CD14-positive monocyte (primary cell): ENCODE data around the gene IMPDH1. TPM values are rescaled to one million over a fixed set of nuclear protein-coding genes. Genes with fewer than 3 reads are reported as not detected.

ENCODE experiments used
- DNase-seq, 3 donors: peaks; one replicate each; pipeline ENCODE4 v3.0.0-alpha.2; 2011 to 2022
- H2AFZ ChIP-seq: 2 replicates; pipeline ENCODE4 v1.6.0; 2012; ENCODE audit warnings: mild to moderate bottlenecking, low read depth, low read length, inconsistent platforms; ENCODE audit not compliant: insufficient read depth, poor library complexity, severe bottlenecking
- H3K27ac ChIP-seq, 2 donors: 1 replicate in 1 of 2; 2 replicates in 1 of 2; pipeline ENCODE4 v1.5.1; 2012 to 2013; ENCODE audit warnings: low read length in 2 of 2, control low read depth in 1 of 2, inconsistent platforms in 1 of 2, low read depth in 1 of 2, mild to moderate bottlenecking in 1 of 2
- H3K27me3 ChIP-seq, 2 donors: one replicate each; pipeline versions ENCODE4 v1.6.0 to v1.6.1; 2011 to 2013; ENCODE audit warnings: low read length in 2 of 2; ENCODE audit not compliant: control insufficient read depth in 2 of 2, insufficient read depth in 2 of 2
- H3K36me3 ChIP-seq, 2 donors: replicated peaks in 1 of 2; 1 replicate in 1 of 2; 2 replicates in 1 of 2; pipeline versions ENCODE4 v1.5.1 to v1.6.1; 2012 to 2013; ENCODE audit warnings: low read length in 2 of 2, control low read depth in 1 of 2, inconsistent platforms in 1 of 2, mild to moderate bottlenecking in 1 of 2; ENCODE audit not compliant: insufficient read depth in 2 of 2, control insufficient read depth in 1 of 2
- H3K4me1 ChIP-seq, 2 donors: 1 replicate in 1 of 2; 2 replicates in 1 of 2; pipeline versions ENCODE4 v1.5.1 to v1.6.1; 2012 to 2013; ENCODE audit warnings: low read length in 2 of 2, control low read depth in 1 of 2, inconsistent platforms in 1 of 2, mild to moderate bottlenecking in 1 of 2, moderate library complexity in 1 of 2; ENCODE audit not compliant: insufficient read depth in 2 of 2, control insufficient read depth in 1 of 2
- H3K4me2 ChIP-seq: replicated peaks from 2 replicates; pipeline ENCODE3; 2012; ENCODE audit warnings: low read length, moderate library complexity, mild to moderate bottlenecking; ENCODE audit not compliant: poor library complexity, severe bottlenecking; ENCODE audit errors: extremely low read depth
- H3K4me3 ChIP-seq, 3 experiments: fragments of 200-600 bp in 1 of 3; sonication (generic) in 1 of 3; replicated peaks in 1 of 3; 1 replicate in 2 of 3; 2 replicates in 1 of 3; pipeline ENCODE4 v1.5.1; 2011 to 2013; ENCODE audit warnings: low read length in 3 of 3, mild to moderate bottlenecking in 3 of 3, control low read depth in 2 of 3, low read depth in 2 of 3, inconsistent platforms in 1 of 3, moderate library complexity in 1 of 3
- H3K79me2 ChIP-seq: 2 replicates; pipeline ENCODE4 v1.6.0; 2012; ENCODE audit warnings: mild to moderate bottlenecking, control low read depth, inconsistent platforms, low read length, moderate library complexity; ENCODE audit not compliant: insufficient read depth
- H3K9ac ChIP-seq: 2 replicates; pipeline ENCODE4 v1.6.0; 2017; ENCODE audit warnings: low read length, mild to moderate bottlenecking; ENCODE audit not compliant: insufficient read depth, poor library complexity, severe bottlenecking
- H3K9me3 ChIP-seq, 2 donors: replicated peaks in 1 of 2; 1 replicate in 1 of 2; 2 replicates in 1 of 2; pipeline versions ENCODE4 v1.5.1 to v1.6.1; 2012 to 2013; ENCODE audit warnings: low read length in 2 of 2, control low read depth in 1 of 2; ENCODE audit not compliant: control insufficient read depth in 1 of 2, insufficient read depth in 1 of 2
- H4K20me1 ChIP-seq: 2 replicates; pipeline ENCODE4 v1.6.0; 2012; ENCODE audit warnings: mild to moderate bottlenecking, low read length, control low read depth, moderate library complexity; ENCODE audit not compliant: insufficient read depth
- H3K27ac Mint-ChIP-seq, 7 donors: one replicate each; pipeline ENCODE4 v1.8.0; 2020; ENCODE audit warnings: mild to moderate bottlenecking in 7 of 7, mixed read lengths in 7 of 7, moderate library complexity in 6 of 7, inconsistent platforms in 2 of 7
- H3K27me3 Mint-ChIP-seq, 3 donors: one replicate each; pipeline ENCODE4 v1.8.0; 2021 to 2022; ENCODE audit warnings: low read depth in 3 of 3, mild to moderate bottlenecking in 3 of 3, mixed read lengths in 3 of 3, moderate library complexity in 3 of 3, inconsistent platforms in 1 of 3
- H3K36me3 Mint-ChIP-seq, 2 donors: one replicate each; pipeline ENCODE4 v1.8.0; 2020; ENCODE audit warnings: mixed read lengths in 2 of 2, inconsistent platforms in 1 of 2, mild to moderate bottlenecking in 1 of 2
- H3K4me1 Mint-ChIP-seq: one replicate; pipeline ENCODE4 v1.8.0; 2020; ENCODE audit warnings: mild to moderate bottlenecking, mixed read lengths
- H3K4me3 Mint-ChIP-seq, 2 donors: one replicate each; pipeline ENCODE4 v1.8.0; 2020; ENCODE audit warnings: mild to moderate bottlenecking in 2 of 2, mixed read lengths in 2 of 2, moderate library complexity in 1 of 2
- H3K9me3 Mint-ChIP-seq, 7 donors: one replicate each; pipeline ENCODE4 v1.8.0; 2020 to 2022; ENCODE audit warnings: mixed read lengths in 7 of 7, mild to moderate bottlenecking in 6 of 7, moderate library complexity in 6 of 7, inconsistent platforms in 2 of 7
- CTCF ChIP-seq: fragments of 200-600 bp; IDR thresholded peaks from one replicate; pipeline ENCODE4 v1.8.0; 2022; ENCODE audit warnings: antibody characterized with exemption, mild to moderate bottlenecking
- WGBS: methylation state at CpG from one replicate; pipeline ENCODE4 v1.1.5; 2013; ENCODE audit warnings: missing lambda C conversion rate; ENCODE audit not compliant: insufficient coverage; 5-methylcytosine and 5-hydroxymethylcytosine counted together
- intact Hi-C, 2 donors: fragments of 100-400 bp; cut with micrococcal nuclease; formaldehyde crosslinking; loops; one replicate each; pipeline versions ENCODE4 v1.15.0 to v1.15.1; 2023
- polyA plus RNA-seq, 3 donors: library from polyadenylated mRNA; depleted of rRNA in 1 of 3; unstranded in 2 of 3; stranded (reverse) in 1 of 3; fragments of 300-500 nt in 2 of 3; fragments of >200 nt in 1 of 3; fragmentation: Illumina TruSeq in 2 of 3; gene quantifications; 1 replicate in 2 of 3; 2 replicates in 1 of 3; pipeline ENCODE4 v1.2.3, GENCODE V29; 2012 to 2021

IMPDH1 gene
- polyA plus RNA-seq, 3 donors, result 110 to 259 (median 152) TPM

- peak overlapping the region; percentile 94 to 99 for H3K4me3 Mint-ChIP-seq
- peak overlapping the region; percentile 95 to 99 (median 97) for H3K27ac Mint-ChIP-seq
- H3K36me3 Mint-ChIP-seq, result peaks cover 2 to 5% of the 10 kb centered on the region in 2 donors
- H3K4me1 Mint-ChIP-seq, result peaks cover 54% of the 10 kb centered on the region
- peak overlapping the region; percentile 80 for H3K9ac ChIP-seq
- peaks cover 17% of the 10 kb centered on the region for H4K20me1 ChIP-seq
- TF ChIP-seq CTCF, result no peak
- peaks cover 54% of the 10 kb centered on the region in 2 donors for H3K4me1 ChIP-seq
- H3K36me3 ChIP-seq, result peaks cover 0 to 10% of the 10 kb centered on the region in 2 donors
- H3K27me3 ChIP-seq, result no peaks in the 10 kb centered on the region
- peak overlapping the region; percentile 80 to 93 (median 84) for H3K4me3 ChIP-seq
- H3K79me2 ChIP-seq, result peaks cover 50% of the 10 kb centered on the region
- peak in 1 of 3 donors; percentile 27 for DNase-seq
- H3K27ac ChIP-seq, result peak overlapping the region; percentile 87 to 94
- no peaks in the 10 kb centered on the region for H3K9me3 Mint-ChIP-seq
- intact Hi-C loops, result loop anchor here (10.0 kb wide), 1 partner anchor 46 kb away; the partner anchor contains the start of gene HILPDA (in 2 of the 2)
- H2AFZ ChIP-seq, result peak overlapping the region; percentile 95
- H3K4me2 ChIP-seq, result peak overlapping the region; percentile 93
- peaks cover 0 to 6% (median 5%) of the 10 kb centered on the region in 3 donors for H3K27me3 Mint-ChIP-seq
- no peaks in the 10 kb centered on the region for H3K9me3 ChIP-seq
- 5% methylated on average over 20 of the region's 25 CpGs for WGBS
Observed at GRCh38 chr7:128408709-128409595, 830 bp downstream of the IMPDH1 start.
